Mesendoderm (in vitro differentiated cells): Measurements from ENCODE around the gene NNT.
"Not testable (repeated sequence)": the region's sequence is repeated elsewhere in the genome, so short reads cannot be mapped to it uniquely, and the experiment has no call there.

ENCODE experiments used
- DNase-seq: peaks from one replicate; pipeline ENCODE4 v3.0.0; 2013
- H2AK5ac ChIP-seq: 2 replicates; pipeline ENCODE4 v1.6.1; 2013; ENCODE audit warnings: low read length, inconsistent platforms
- H2BK120ac ChIP-seq: 2 replicates; pipeline ENCODE4 v1.6.1; 2013; ENCODE audit warnings: low read depth, mild to moderate bottlenecking, low read length, moderate library complexity, mixed read lengths
- H2BK15ac ChIP-seq: replicated peaks from 2 replicates; pipeline ENCODE4 v1.6.1; 2013; ENCODE audit warnings: low read depth, mild to moderate bottlenecking, moderate library complexity
- H2BK5ac ChIP-seq: 2 replicates; pipeline ENCODE4 v1.6.1; 2013; ENCODE audit warnings: low read length, inconsistent platforms
- H3K18ac ChIP-seq: 2 replicates; pipeline ENCODE4 v1.6.1; 2013; ENCODE audit warnings: mild to moderate bottlenecking, low read length, mixed read lengths
- H3K23ac ChIP-seq: one replicate; pipeline ENCODE4 v1.6.1; 2013; ENCODE audit warnings: low read length
- H3K27ac ChIP-seq: 2 replicates; pipeline ENCODE4 v1.5.1; 2013; ENCODE audit warnings: low read depth, mild to moderate bottlenecking, inconsistent platforms, low read length, moderate library complexity
- H3K27me3 ChIP-seq: 2 replicates; pipeline ENCODE4 v1.6.1; 2013; ENCODE audit warnings: low read length, control low read depth, mild to moderate bottlenecking, inconsistent platforms; ENCODE audit not compliant: insufficient read depth, poor library complexity
- H3K36me3 ChIP-seq: 2 replicates; pipeline ENCODE4 v1.6.1; 2013; ENCODE audit warnings: low read length, inconsistent platforms; ENCODE audit not compliant: control insufficient read depth, insufficient read depth
- H3K4ac ChIP-seq: one replicate; pipeline ENCODE4 v1.6.1; 2013; ENCODE audit warnings: low read depth, mild to moderate bottlenecking, low read length, moderate library complexity
- H3K4me1 ChIP-seq: 2 replicates; pipeline ENCODE4 v1.6.1; 2013; ENCODE audit warnings: low read depth, low read length, inconsistent platforms; ENCODE audit not compliant: control insufficient read depth
- H3K4me2 ChIP-seq: 2 replicates; pipeline ENCODE4 v1.6.1; 2013; ENCODE audit warnings: low read length
- H3K4me3 ChIP-seq: 2 replicates; pipeline ENCODE4 v1.5.1; 2013; ENCODE audit warnings: mild to moderate bottlenecking, low read length
- H3K56ac ChIP-seq: one replicate; pipeline ENCODE4 v1.6.1; 2013; ENCODE audit warnings: low read length
- H3K79me1 ChIP-seq: 2 replicates; pipeline ENCODE4 v1.6.1; 2013; ENCODE audit warnings: low read length, inconsistent platforms
- H3K79me2 ChIP-seq: 2 replicates; pipeline ENCODE4 v1.6.1; 2013; ENCODE audit warnings: mild to moderate bottlenecking, low read length; ENCODE audit not compliant: control insufficient read depth, insufficient read depth
- H3K9ac ChIP-seq: 2 replicates; pipeline ENCODE4 v1.6.1; 2013; ENCODE audit warnings: low read length, inconsistent platforms
- H4K5ac ChIP-seq: one replicate; pipeline ENCODE4 v1.6.1; 2013; ENCODE audit warnings: low read length
- H4K8ac ChIP-seq: one replicate; pipeline ENCODE4 v1.6.1; 2013; ENCODE audit warnings: low read depth, mild to moderate bottlenecking, control low read depth, low read length, moderate library complexity
- WGBS: extraction: QIAGEN DNeasy Blood & Tissue Kit; methylation state at CpG from one replicate; pipeline ENCODE4 v1.1.7; 2013; ENCODE audit warnings: low lambda C conversion rate, missing lambda C conversion rate; ENCODE audit not compliant: insufficient coverage; ENCODE audit errors: extremely low coverage; 5-methylcytosine and 5-hydroxymethylcytosine counted together

The NNT gene

DNA sequence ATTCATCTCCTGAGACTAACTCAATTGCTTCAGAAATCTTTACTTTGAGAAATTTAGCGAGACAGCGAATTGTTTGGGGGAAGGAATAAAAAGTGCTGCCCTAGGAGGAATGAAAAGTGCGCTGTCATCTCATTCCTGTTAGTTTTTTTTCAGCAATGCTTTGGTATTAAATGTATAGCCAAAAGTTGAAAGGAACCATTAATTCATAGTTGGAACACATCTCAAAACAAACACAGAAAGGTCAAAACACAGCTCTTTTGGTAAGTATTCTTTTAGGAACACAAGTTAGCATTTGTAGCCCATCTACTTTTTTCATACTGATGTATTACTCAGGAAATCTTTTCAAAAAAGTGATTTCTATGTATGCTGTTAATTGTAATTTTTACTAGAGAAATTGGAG is 109.1 kb downstream of the NNT start:
- Histone ChIP-seq H3K4ac (no peak overlapping the region), H4K8ac (no peak overlapping the region), H3K4me2 (no peak overlapping the region), H3K4me3 (no peak overlapping the region), H3K18ac (no peak overlapping the region), H3K4me1 (no peaks in the 10 kb centered on the region), H4K5ac (no peak overlapping the region), H3K79me1 (no peaks in the 10 kb centered on the region), H3K23ac (no peak overlapping the region), H2AK5ac (no peak overlapping the region), H3K79me2 (no peaks in the 10 kb centered on the region), H3K27me3 (no peaks in the 10 kb centered on the region), H3K36me3 (no peaks in the 10 kb centered on the region), H3K56ac (no peak overlapping the region), H3K27ac (no peak overlapping the region), H2BK120ac (no peak overlapping the region), H3K9ac (no peak overlapping the region), H2BK15ac (no peak overlapping the region), H2BK5ac (no peak overlapping the region)
- DNase-seq, result no peak
- WGBS, result no CpG with 5 or more reads among the region's 3 CpGs

- not testable (repeated sequence) for H3K23ac ChIP-seq, H3K4me3 ChIP-seq, H2BK120ac ChIP-seq, H2BK5ac ChIP-seq, H2AK5ac ChIP-seq, H3K27ac ChIP-seq, DNase-seq, H3K79me2 ChIP-seq, H3K18ac ChIP-seq, H4K5ac ChIP-seq, H3K4me2 ChIP-seq, H4K8ac ChIP-seq, H3K79me1 ChIP-seq, H3K27me3 ChIP-seq, H3K56ac ChIP-seq, H3K4me1 ChIP-seq, H3K9ac ChIP-seq, H2BK15ac ChIP-seq, H3K36me3 ChIP-seq, H3K4ac ChIP-seq
- no CpG with 5 or more reads among the region's 3 CpGs for WGBS
Observed at GRCh38 chr5:43719783-43720182, 116.8 kb downstream of the NNT start.

GRCh38 chr5:43728581-43728980 is 125.6 kb downstream of the NNT start:
- no peak overlapping the region for H2BK120ac ChIP-seq
- no peak for DNase-seq
- H4K5ac ChIP-seq, result no peak overlapping the region
- no peak overlapping the region for H2AK5ac ChIP-seq
- H3K79me1 ChIP-seq, result no peaks in the 10 kb centered on the region
- H3K56ac ChIP-seq, result no peak overlapping the region
- H3K79me2 ChIP-seq, result no peaks in the 10 kb centered on the region
- H3K36me3 ChIP-seq, result no peaks in the 10 kb centered on the region
- no peaks in the 10 kb centered on the region for H3K27me3 ChIP-seq
- H2BK15ac ChIP-seq, result no peak overlapping the region
- H3K27ac ChIP-seq, result no peak overlapping the region
- no peak overlapping the region for H4K8ac ChIP-seq
- no peak overlapping the region for H3K18ac ChIP-seq
- H2BK5ac ChIP-seq, result no peak overlapping the region
- H3K4me3 ChIP-seq, result no peak overlapping the region
- H3K9ac ChIP-seq, result no peak overlapping the region
- H3K23ac ChIP-seq, result no peak overlapping the region
- no peaks in the 10 kb centered on the region for H3K4me1 ChIP-seq
- no peak overlapping the region for H3K4ac ChIP-seq
- no peak overlapping the region for H3K4me2 ChIP-seq
- WGBS, result no CpG with 5 or more reads among the region's 3 CpGs

- Histone ChIP-seq H2BK120ac (no peak overlapping the region), H4K5ac (no peak overlapping the region), H3K79me2 (no peaks in the 10 kb centered on the region), H3K4me1 (no peaks in the 10 kb centered on the region), H2BK15ac (no peak overlapping the region), H2AK5ac (no peak overlapping the region), H3K79me1 (no peaks in the 10 kb centered on the region), H4K8ac (no peak overlapping the region), H3K9ac (no peak overlapping the region), H3K4me3 (no peak overlapping the region), H3K56ac (no peak overlapping the region), H3K27ac (no peak overlapping the region), H3K27me3 (no peaks in the 10 kb centered on the region), H3K4ac (no peak overlapping the region), H3K36me3 (no peaks in the 10 kb centered on the region), H3K23ac (no peak overlapping the region), H2BK5ac (no peak overlapping the region), H3K4me2 (no peak overlapping the region), H3K18ac (no peak overlapping the region)
- no CpG with 5 or more reads among the region's 2 CpGs for WGBS
- peak; percentile 37 for DNase-seq
Observed at GRCh38 chr5:43729846-43730478, 127.0 kb downstream of the NNT start.

- H2BK120ac ChIP-seq, result peak overlapping the region; percentile 12
- no peak overlapping the region for H4K8ac ChIP-seq
- peak; percentile 10 for DNase-seq
- H3K27ac ChIP-seq, result no peak overlapping the region
- H3K9ac ChIP-seq, result no peak overlapping the region
- H3K36me3 ChIP-seq, result no peaks in the 10 kb centered on the region
- no peak overlapping the region for H2BK5ac ChIP-seq
- peak overlapping the region; percentile 94 for H3K4ac ChIP-seq
- no peak overlapping the region for H3K23ac ChIP-seq
- no peak overlapping the region for H2AK5ac ChIP-seq
- peak overlapping the region; percentile 85 for H2BK15ac ChIP-seq
- no peaks in the 10 kb centered on the region for H3K79me1 ChIP-seq
- H3K4me3 ChIP-seq, result no peak overlapping the region
- H3K56ac ChIP-seq, result no peak overlapping the region
- H3K79me2 ChIP-seq, result no peaks in the 10 kb centered on the region
- no peak overlapping the region for H3K4me2 ChIP-seq
- no peaks in the 10 kb centered on the region for H3K27me3 ChIP-seq
- no peaks in the 10 kb centered on the region for H3K4me1 ChIP-seq
- H4K5ac ChIP-seq, result no peak overlapping the region
- WGBS, result no CpG with 5 or more reads among the region's 2 CpGs
- peak overlapping the region; percentile 60 for H3K18ac ChIP-seq
Observed at GRCh38 chr5:43730832-43731342, 127.9 kb downstream of the NNT start.

DNA sequence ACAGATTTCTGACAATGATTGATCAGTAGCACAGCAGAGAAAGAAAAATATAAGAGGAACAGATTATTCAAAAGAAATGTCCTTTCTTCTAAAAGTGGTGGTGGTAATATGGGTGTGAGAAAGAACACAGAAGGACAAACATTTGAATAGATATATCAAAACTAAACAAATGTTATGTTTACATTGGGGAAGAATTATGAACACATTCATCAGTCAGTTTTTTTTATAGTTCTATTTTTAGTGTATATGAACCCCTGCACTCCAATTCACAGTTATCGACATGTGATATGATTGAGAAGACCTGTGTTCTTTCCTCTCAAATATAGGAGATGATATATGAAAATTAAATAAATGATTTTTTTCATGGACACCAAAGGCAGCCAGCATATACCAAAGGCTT is 128.6 kb downstream of the NNT start:
- H3K56ac ChIP-seq, result no peak overlapping the region
- H3K79me2 ChIP-seq, result no peaks in the 10 kb centered on the region
- H4K5ac ChIP-seq, result no peak overlapping the region
- H3K9ac ChIP-seq, result no peak overlapping the region
- H2BK15ac ChIP-seq, result peak overlapping the region; percentile 85
- no peak overlapping the region for H3K27ac ChIP-seq
- no peak overlapping the region for H2BK5ac ChIP-seq
- H3K18ac ChIP-seq, result peak overlapping the region; percentile 60
- H2AK5ac ChIP-seq, result no peak overlapping the region
- H3K4ac ChIP-seq, result peak overlapping the region; percentile 94
- H3K36me3 ChIP-seq, result no peaks in the 10 kb centered on the region
- no peaks in the 10 kb centered on the region for H3K4me1 ChIP-seq
- H3K27me3 ChIP-seq, result no peaks in the 10 kb centered on the region
- no peak overlapping the region for H3K4me2 ChIP-seq
- no peak overlapping the region for H4K8ac ChIP-seq
- peak overlapping the region; percentile 12 for H2BK120ac ChIP-seq
- no peak overlapping the region for H3K23ac ChIP-seq
- WGBS, result no CpG with 5 or more reads among the region's 1 CpG
- no peak for DNase-seq
- no peak overlapping the region for H3K4me3 ChIP-seq
- H3K79me1 ChIP-seq, result no peaks in the 10 kb centered on the region
